A549 (cell line): ENCODE measurements around the gene PCDH18. TPM values are rescaled to one million over a fixed set of nuclear protein-coding genes. Genes with fewer than 3 reads are reported as not detected.
"Not testable (repeated sequence)": the region's sequence is repeated elsewhere in the genome, so short reads cannot be mapped to it uniquely, and the experiment has no call there.

Source experiments
- ATAC-seq, 2 experiments: fragments of 200-7000 bp in 1 of 2; fragments of >200 bp in 1 of 2; cut with Nextera tagmentation in 1 of 2; cut with Tn5 transposase in 1 of 2; 3 replicates each; pipeline versions ENCODE4 v1.8.0 to v1.9.1; 2018 to 2020; ENCODE audit warnings: mild to moderate bottlenecking in 1 of 2, moderate library complexity in 1 of 2
- CTCF ChIA-PET: fragments of 300-600 bp; sonication (Branson Sonifier 250); formaldehyde crosslinking; extraction: SDS; loops from one replicate; lab custom pipeline; 2021; ENCODE audit warnings: antibody characterized with exemption, inconsistent platforms; lab: Yijun Ruan, JAX
- POLR2A ChIA-PET: fragments of 350-600 bp; formaldehyde crosslinking; extraction: SDS; loops from one replicate; lab custom pipeline; 2021; ENCODE audit warnings: antibody characterized with exemption, inconsistent platforms; lab: Yijun Ruan, JAX
- DNase-seq, 2 experiments: peaks; one replicate each; pipeline versions ENCODE4 v3.0.0 to v3.0.0-alpha.2; 2011 to 2016; ENCODE audit warnings: low read depth in 1 of 2, low spot score in 1 of 2
- FAIRE-seq: peaks from 2 replicates; lab custom pipeline; 2011; peaks lifted over from hg19 to GRCh38; lab: Jason Lieb, UNC
- H3K27ac ChIP-seq, 2 experiments: fragments of >200 bp; sonication (Bioruptor Twin); formaldehyde crosslinking; 3 replicates each; pipeline ENCODE4 v1.5.1; 2016 to 2017
- H3K4me1 ChIP-seq: fragments of >200 bp; sonication (Bioruptor Twin); formaldehyde crosslinking; 3 replicates; pipeline ENCODE4 v1.6.1; 2016
- H3K4me2 ChIP-seq: fragments of >200 bp; sonication (Bioruptor Twin); formaldehyde crosslinking; 3 replicates; pipeline ENCODE4 v1.6.1; 2016
- H3K4me3 ChIP-seq: fragments of >200 bp; sonication (Bioruptor Twin); formaldehyde crosslinking; 3 replicates; pipeline ENCODE4 v1.5.1; 2016
- H3K9me3 ChIP-seq: fragments of >200 bp; sonication (Bioruptor Twin); formaldehyde crosslinking; 3 replicates; pipeline ENCODE4 v1.6.1; 2016
- CEBPB ChIP-seq, 2 experiments: fragments of >200 bp in 1 of 2; sonication (Bioruptor Twin) in 1 of 2; formaldehyde crosslinking in 1 of 2; IDR thresholded peaks; 2 replicates each; pipeline ENCODE4 v1.6.1; 2012 to 2016
- CHD2 ChIP-seq: fragments of 150-350 bp; IDR thresholded peaks from 2 replicates; pipeline ENCODE4 v1.6.1; 2014; ENCODE audit warnings: low read length; ENCODE audit not compliant: partially characterized antibody
- EHF ChIP-seq: fragments of 250-450 bp; sonication (Bioruptor Pico); IDR thresholded peaks from 2 replicates; pipeline ENCODE4 v1.5.0; 2020; ENCODE audit warnings: mild to moderate bottlenecking
- EHMT2 ChIP-seq: fragments of 200-600 bp; sonication (generic); IDR thresholded peaks from 2 replicates; pipeline ENCODE4 v1.6.1; 2016; ENCODE audit warnings: antibody characterized with exemption, low read depth, mild to moderate bottlenecking, moderate library complexity
- HOXB13 ChIP-seq: fragments of 250-450 bp; sonication (Bioruptor Pico); IDR thresholded peaks from 2 replicates; pipeline ENCODE4 v1.5.0; 2020; ENCODE audit warnings: low read depth, mild to moderate bottlenecking, moderate library complexity
- JUNB ChIP-seq: fragments of >200 bp; sonication (Bioruptor Twin); formaldehyde crosslinking; IDR thresholded peaks from 2 replicates; pipeline ENCODE4 v1.6.1; 2016
- KDM1A ChIP-seq: fragments of 200-600 bp; sonication (generic); IDR thresholded peaks from 2 replicates; pipeline ENCODE4 v1.6.1; 2016; ENCODE audit warnings: low read depth, mild to moderate bottlenecking
- NPAS2 ChIP-seq: fragments of 250-450 bp; sonication (Bioruptor Pico); IDR thresholded peaks from 2 replicates; pipeline ENCODE4 v1.8.0; 2022; ENCODE audit warnings: mild to moderate bottlenecking, moderate library complexity, borderline replicate concordance
- NR3C1 ChIP-seq: fragments of >200 bp; sonication (Bioruptor Twin); formaldehyde crosslinking; IDR thresholded peaks from 3 replicates; pipeline ENCODE4 v1.6.1; 2017
- PHF8 ChIP-seq: fragments of 200-600 bp; sonication (generic); IDR thresholded peaks from 2 replicates; pipeline ENCODE4 v1.6.1; 2016; ENCODE audit warnings: low read depth, mild to moderate bottlenecking, antibody characterized with exemption, moderate library complexity, borderline replicate concordance
- POLR2AphosphoS2 ChIP-seq: conservative IDR thresholded peaks from 2 replicates; pipeline ENCODE4 v1.6.1; 2012; ENCODE audit warnings: low read length, improper control_type of control experiment, inconsistent platforms
- RAD21 ChIP-seq, 2 experiments: fragments of >200 bp in 1 of 2; sonication (Bioruptor Twin) in 1 of 2; formaldehyde crosslinking in 1 of 2; IDR thresholded peaks in 1 of 2; conservative IDR thresholded peaks in 1 of 2; 2 replicates in 1 of 2; 3 replicates in 1 of 2; pipeline ENCODE4 v1.6.1; 2012 to 2018; ENCODE audit warnings: inconsistent platforms in 1 of 2
- RARB ChIP-seq: fragments of 250-450 bp; sonication (Bioruptor Pico); IDR thresholded peaks from 2 replicates; pipeline ENCODE4 v1.8.0; 2021; ENCODE audit warnings: mild to moderate bottlenecking, moderate library complexity
- RCOR1 ChIP-seq: fragments of 150-350 bp; IDR thresholded peaks from 2 replicates; pipeline ENCODE4 v1.6.1; 2014; ENCODE audit warnings: antibody characterized with exemption, low read length, low read depth
- REST ChIP-seq: fragments of 200-600 bp; sonication (generic); IDR thresholded peaks from 2 replicates; pipeline ENCODE4 v1.6.1; 2016; ENCODE audit warnings: antibody characterized with exemption, mild to moderate bottlenecking, moderate library complexity
- RFX5 ChIP-seq: fragments of 450-650 bp; IDR thresholded peaks from 2 replicates; pipeline ENCODE4 v1.7.1; 2014; ENCODE audit warnings: antibody characterized with exemption, mild to moderate bottlenecking, moderate library complexity
- TP53 ChIP-seq: fragments of 250-450 bp; sonication (Bioruptor Pico); IDR thresholded peaks from 2 replicates; pipeline ENCODE4 v1.5.0; 2021; ENCODE audit warnings: mild to moderate bottlenecking, moderate library complexity
- ZC3H11A ChIP-seq: fragments of 450-650 bp; IDR thresholded peaks from 2 replicates; pipeline ENCODE4 v1.6.1; 2014; ENCODE audit warnings: antibody characterized with exemption, mild to moderate bottlenecking
- ZFP36 ChIP-seq: fragments of 450-650 bp; IDR thresholded peaks from 2 replicates; pipeline ENCODE4 v1.6.1; 2014; ENCODE audit warnings: borderline replicate concordance; ENCODE audit not compliant: partially characterized antibody
- WGBS: methylation state at CpG from one replicate; pipeline ENCODE4 v1.1.6; 2017; ENCODE audit errors: missing lambda C conversion rate; 5-methylcytosine and 5-hydroxymethylcytosine counted together
- polyA plus RNA-seq, 4 experiments: library from polyadenylated mRNA; depleted of rRNA in 3 of 4; stranded (reverse); fragments of >200 nt; fragmentation: RNase III in 1 of 4; extraction: RNeasy Plus Mini Kit Qiagen cat#74134 plus additional on column Dnase treatment in 1 of 4; gene quantifications; 2 replicates in 3 of 4; 3 replicates in 1 of 4; pipeline ENCODE4 v1.2.3, GENCODE V29; 2011 to 2017
- TF ChIP-seq, protein P1 (sequence below): fragments of 250-450 bp; sonication (Bioruptor Pico); IDR thresholded peaks from 2 replicates; pipeline ENCODE4 v1.5.0; 2021; ENCODE audit warnings: mild to moderate bottlenecking, moderate library complexity, borderline replicate concordance
- TF ChIP-seq, protein P2 (sequence below): fragments of >200 bp; sonication (Bioruptor Twin); formaldehyde crosslinking; IDR thresholded peaks from 3 replicates; pipeline ENCODE4 v1.5.1; 2016
- TF ChIP-seq, protein P3 (sequence below): IDR thresholded peaks from 2 replicates; pipeline ENCODE4 v1.6.1; 2012

The PCDH18 gene
- polyA plus RNA-seq, 2 of the 4 experiments (the other 2 are of a cell fraction) = 0.04 TPM; not detected in 1

GRCh38 chr4:137509855-137510282, 22.4 kb downstream of the PCDH18 start (continued):
- TF ChIP-seq REST (no peak), PHF8 (no peak), JUNB (no peak)

DNA sequence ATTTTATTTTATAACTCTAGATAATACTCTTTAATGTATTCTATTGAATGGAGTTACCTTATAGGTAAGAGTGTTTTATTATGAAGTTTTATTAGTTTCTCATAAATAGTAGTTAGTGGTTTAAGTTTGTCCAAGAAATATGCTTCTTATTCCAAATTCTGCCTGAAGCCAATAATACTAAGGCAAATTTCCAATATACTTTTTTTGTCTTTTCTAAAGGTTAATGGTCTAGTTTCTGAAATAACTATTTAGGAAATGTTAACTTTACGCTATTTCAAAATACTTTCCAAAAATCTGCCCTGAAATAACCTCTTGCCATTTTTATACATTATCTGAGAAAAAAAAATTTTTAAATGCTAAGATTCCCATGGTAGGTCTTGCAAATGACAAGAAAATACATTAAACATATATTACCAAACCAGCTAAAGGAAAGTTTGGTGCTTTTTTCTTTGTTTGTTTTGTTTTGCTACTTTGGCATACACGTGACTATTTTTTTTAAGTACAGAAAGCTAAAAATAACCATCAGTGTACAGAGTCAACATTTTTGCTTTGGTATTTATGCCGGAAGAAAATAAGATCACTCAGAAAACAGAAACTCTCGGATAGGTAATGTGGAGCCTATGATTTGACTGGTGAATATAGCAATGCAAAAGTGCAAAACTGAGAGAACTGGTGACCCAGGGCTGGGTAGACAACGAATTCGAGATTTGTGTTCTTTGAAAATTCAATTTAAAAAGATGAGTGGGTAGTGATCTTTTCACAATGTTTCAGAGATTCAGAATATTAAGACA, 29.8 kb downstream of the PCDH18 start:
- no peak overlapping the region for H3K4me2 ChIP-seq
- H3K4me3 ChIP-seq = no peak overlapping the region
- 41% methylated on average over 6 of the region's 6 CpGs for WGBS
- no peak for FAIRE-seq
- no peak overlapping the region for H3K27ac ChIP-seq
- H3K4me1 ChIP-seq = no peaks in the 10 kb centered on the region
- ChIA-PET CTCF (no interaction called here), POLR2A (no interaction called here)
- H3K9me3 ChIP-seq = no peaks in the 10 kb centered on the region
- TF ChIP-seq, protein P1, sequence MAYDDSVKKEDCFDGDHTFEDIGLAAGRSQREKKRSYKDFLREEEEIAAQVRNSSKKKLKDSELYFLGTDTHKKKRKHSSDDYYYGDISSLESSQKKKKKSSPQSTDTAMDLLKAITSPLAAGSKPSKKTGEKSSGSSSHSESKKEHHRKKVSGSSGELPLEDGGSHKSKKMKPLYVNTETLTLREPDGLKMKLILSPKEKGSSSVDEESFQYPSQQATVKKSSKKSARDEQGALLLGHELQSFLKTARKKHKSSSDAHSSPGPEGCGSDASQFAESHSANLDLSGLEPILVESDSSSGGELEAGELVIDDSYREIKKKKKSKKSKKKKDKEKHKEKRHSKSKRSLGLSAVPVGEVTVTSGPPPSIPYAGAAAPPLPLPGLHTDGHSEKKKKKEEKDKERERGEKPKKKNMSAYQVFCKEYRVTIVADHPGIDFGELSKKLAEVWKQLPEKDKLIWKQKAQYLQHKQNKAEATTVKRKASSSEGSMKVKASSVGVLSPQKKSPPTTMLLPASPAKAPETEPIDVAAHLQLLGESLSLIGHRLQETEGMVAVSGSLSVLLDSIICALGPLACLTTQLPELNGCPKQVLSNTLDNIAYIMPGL (CRISPR knock-in tag) = no peak
- TF ChIP-seq RFX5 (no peak), EHMT2 (no peak), NR3C1 (no peak), POLR2AphosphoS2 (no peak), ZFP36 (no peak), CHD2 (no peak), TP53 (CRISPR knock-in tag) (no peak), RCOR1 (no peak), KDM1A (no peak), ZC3H11A (no peak), RAD21 (conservative IDR thresholded peaks at IDR 0.05 in 1 of 2, IDR thresholded peaks at IDR 0.05 in 1 of 2) (no peak), HOXB13 (CRISPR knock-in tag) (no peak), CEBPB (IDR thresholded peaks at IDR 0.05) (no peak), RARB (CRISPR knock-in tag) (no peak), EHF (CRISPR knock-in tag) (no peak), NPAS2 (CRISPR knock-in tag) (no peak)
- TF ChIP-seq, protein P2, sequence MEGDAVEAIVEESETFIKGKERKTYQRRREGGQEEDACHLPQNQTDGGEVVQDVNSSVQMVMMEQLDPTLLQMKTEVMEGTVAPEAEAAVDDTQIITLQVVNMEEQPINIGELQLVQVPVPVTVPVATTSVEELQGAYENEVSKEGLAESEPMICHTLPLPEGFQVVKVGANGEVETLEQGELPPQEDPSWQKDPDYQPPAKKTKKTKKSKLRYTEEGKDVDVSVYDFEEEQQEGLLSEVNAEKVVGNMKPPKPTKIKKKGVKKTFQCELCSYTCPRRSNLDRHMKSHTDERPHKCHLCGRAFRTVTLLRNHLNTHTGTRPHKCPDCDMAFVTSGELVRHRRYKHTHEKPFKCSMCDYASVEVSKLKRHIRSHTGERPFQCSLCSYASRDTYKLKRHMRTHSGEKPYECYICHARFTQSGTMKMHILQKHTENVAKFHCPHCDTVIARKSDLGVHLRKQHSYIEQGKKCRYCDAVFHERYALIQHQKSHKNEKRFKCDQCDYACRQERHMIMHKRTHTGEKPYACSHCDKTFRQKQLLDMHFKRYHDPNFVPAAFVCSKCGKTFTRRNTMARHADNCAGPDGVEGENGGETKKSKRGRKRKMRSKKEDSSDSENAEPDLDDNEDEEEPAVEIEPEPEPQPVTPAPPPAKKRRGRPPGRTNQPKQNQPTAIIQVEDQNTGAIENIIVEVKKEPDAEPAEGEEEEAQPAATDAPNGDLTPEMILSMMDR = no peak
- TF ChIP-seq, protein P3, sequence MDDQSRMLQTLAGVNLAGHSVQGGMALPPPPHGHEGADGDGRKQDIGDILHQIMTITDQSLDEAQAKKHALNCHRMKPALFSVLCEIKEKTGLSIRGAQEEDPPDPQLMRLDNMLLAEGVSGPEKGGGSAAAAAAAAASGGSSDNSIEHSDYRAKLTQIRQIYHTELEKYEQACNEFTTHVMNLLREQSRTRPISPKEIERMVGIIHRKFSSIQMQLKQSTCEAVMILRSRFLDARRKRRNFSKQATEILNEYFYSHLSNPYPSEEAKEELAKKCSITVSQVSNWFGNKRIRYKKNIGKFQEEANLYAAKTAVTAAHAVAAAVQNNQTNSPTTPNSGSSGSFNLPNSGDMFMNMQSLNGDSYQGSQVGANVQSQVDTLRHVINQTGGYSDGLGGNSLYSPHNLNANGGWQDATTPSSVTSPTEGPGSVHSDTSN = no peak
- no peak for DNase-seq
- no peak for ATAC-seq

- FAIRE-seq, H3K27ac ChIP-seq, CTCF ChIA-PET, H3K9me3 ChIP-seq, H3K4me1 ChIP-seq, ATAC-seq, POLR2A ChIA-PET, DNase-seq, H3K4me3 ChIP-seq, H3K4me2 ChIP-seq: not testable (repeated sequence)
- 78% methylated on average over 9 of the region's 29 CpGs for whole genome bisulfite sequencing
These were observed 36.0 kb downstream of the PCDH18 start for GRCh38 chr4:137496267-137496666.
